CD8-positive, alpha-beta memory T cell (primary cell): ENCODE results near the gene DNAH11. TPM values are rescaled to one million over a fixed set of nuclear protein-coding genes. Genes with fewer than 3 reads are reported as not detected.

Experiments
- CTCF ChIA-PET: fragments of 350-600 bp; sonication (Branson Sonifier 250); formaldehyde crosslinking; loops from one replicate; lab custom pipeline; 2021; ENCODE audit warnings: antibody characterized with exemption; lab: Charles Lee
- POLR2A ChIA-PET: fragments of 350-600 bp; sonication (Branson Sonifier 250); formaldehyde crosslinking; loops from one replicate; lab custom pipeline; 2021; ENCODE audit warnings: antibody characterized with exemption; lab: Charles Lee
- DNase-seq, 5 donors: peaks; one replicate each; pipeline versions ENCODE4 v3.0.0 to v3.0.0-alpha.2; 2020 to 2022; ENCODE audit warnings: mixed read lengths in 1 of 5
- H3K27ac ChIP-seq: one replicate; pipeline ENCODE4 v1.7.0; 2013; ENCODE audit warnings: low read depth, mild to moderate bottlenecking, low read length, moderate library complexity
- H3K27me3 ChIP-seq: 2 replicates; pipeline ENCODE4 v1.7.0; 2013; ENCODE audit warnings: low read length, mild to moderate bottlenecking; ENCODE audit not compliant: insufficient read depth, poor library complexity, severe bottlenecking
- H3K36me3 ChIP-seq: 2 replicates; pipeline ENCODE4 v1.7.0; 2013; ENCODE audit warnings: mild to moderate bottlenecking, low read length, moderate library complexity; ENCODE audit not compliant: insufficient read depth
- H3K4me1 ChIP-seq: 2 replicates; pipeline ENCODE4 v1.7.0; 2013; ENCODE audit warnings: mild to moderate bottlenecking, low read length, moderate library complexity; ENCODE audit not compliant: insufficient read depth
- H3K4me3 ChIP-seq: 2 replicates; pipeline ENCODE4 v1.7.0; 2013; ENCODE audit warnings: mild to moderate bottlenecking, low read length
- H3K9me3 ChIP-seq: 2 replicates; pipeline ENCODE4 v1.7.0; 2013; ENCODE audit warnings: mild to moderate bottlenecking, low read length
- H3K27ac Mint-ChIP-seq, 8 donors: one replicate each; pipeline ENCODE4 v1.8.0; 2020 to 2021; ENCODE audit warnings: mixed read lengths in 8 of 8, mild to moderate bottlenecking in 6 of 8, inconsistent platforms in 3 of 8, moderate library complexity in 3 of 8
- H3K27me3 Mint-ChIP-seq, 2 donors: one replicate each; pipeline ENCODE4 v1.8.0; 2020 to 2021; ENCODE audit warnings: mixed read lengths in 2 of 2, mild to moderate bottlenecking in 1 of 2, moderate library complexity in 1 of 2
- H3K36me3 Mint-ChIP-seq, 3 donors: one replicate each; pipeline ENCODE4 v1.8.0; 2020 to 2021; ENCODE audit warnings: mixed read lengths in 3 of 3, inconsistent platforms in 1 of 3, mild to moderate bottlenecking in 1 of 3
- H3K4me1 Mint-ChIP-seq, 3 donors: one replicate each; pipeline ENCODE4 v1.8.0; 2020 to 2021; ENCODE audit warnings: mixed read lengths in 3 of 3, inconsistent platforms in 1 of 3, mild to moderate bottlenecking in 1 of 3
- H3K4me3 Mint-ChIP-seq, 7 donors: one replicate each; pipeline ENCODE4 v1.8.0; 2020 to 2021; ENCODE audit warnings: mixed read lengths in 7 of 7, mild to moderate bottlenecking in 6 of 7, moderate library complexity in 4 of 7, inconsistent platforms in 2 of 7
- H3K9me3 Mint-ChIP-seq, 5 donors: one replicate each; pipeline ENCODE4 v1.8.0; 2020 to 2022; ENCODE audit warnings: mixed read lengths in 5 of 5, mild to moderate bottlenecking in 3 of 5, moderate library complexity in 2 of 5, inconsistent platforms in 1 of 5
- polyA plus RNA-seq: library from polyadenylated mRNA; unstranded; fragments of 300-500 nt; fragmentation: Illumina TruSeq; gene quantifications from one replicate; pipeline ENCODE4 v1.2.3, GENCODE V29; 2021
- total RNA-seq, 2 experiments: library from RNA; stranded (reverse); gene quantifications; one replicate each; pipeline ENCODE4 v1.2.3, GENCODE V29; 2021

DNAH11 gene
- total and polyA plus RNA-seq, 3 experiments from 2014 or later: 0.02 TPM; not detected in 2

GRCh38 chr7:21639206-21639868, 96.5 kb downstream of the DNAH11 start:
- H3K9me3 ChIP-seq: no peaks in the 10 kb centered on the region
- no peaks in the 10 kb centered on the region for H3K4me1 ChIP-seq
- H3K27me3 ChIP-seq: no peaks in the 10 kb centered on the region
- peaks cover 4 to 28% of the 10 kb centered on the region in 2 donors for H3K27me3 Mint-ChIP-seq
- DNase-seq: no peak
- no peak overlapping the region for H3K27ac Mint-ChIP-seq
- ChIA-PET CTCF (no interaction called here), POLR2A (no interaction called here)
- no peaks in the 10 kb centered on the region for H3K36me3 Mint-ChIP-seq
- H3K9me3 Mint-ChIP-seq: no peaks in the 10 kb centered on the region
- no peak overlapping the region for H3K4me3 Mint-ChIP-seq
- no peaks in the 10 kb centered on the region for H3K36me3 ChIP-seq
- H3K27ac ChIP-seq: no peak overlapping the region
- peaks cover 0 to 3% (median 0%) of the 10 kb centered on the region in 3 donors for H3K4me1 Mint-ChIP-seq
- H3K4me3 ChIP-seq: no peak overlapping the region

GRCh38 chr7:21640105-21640504, 97.3 kb downstream of the DNAH11 start:
- Histone ChIP-seq H3K27me3 (no peaks in the 10 kb centered on the region), H3K4me3 (no peak overlapping the region), H3K9me3 (no peaks in the 10 kb centered on the region), H3K27ac (no peak overlapping the region), H3K4me1 (no peaks in the 10 kb centered on the region), H3K36me3 (no peaks in the 10 kb centered on the region)
- no peak overlapping the region for H3K27ac Mint-ChIP-seq
- peaks cover 4 to 31% of the 10 kb centered on the region in 2 donors for H3K27me3 Mint-ChIP-seq
- POLR2A ChIA-PET: no interaction called here
- DNase-seq: no peak
- no peaks in the 10 kb centered on the region for H3K36me3 Mint-ChIP-seq
- CTCF ChIA-PET: no interaction called here
- no peak overlapping the region for H3K4me3 Mint-ChIP-seq
- no peaks in the 10 kb centered on the region for H3K9me3 Mint-ChIP-seq
- peaks cover 0 to 3% (median 0%) of the 10 kb centered on the region in 3 donors for H3K4me1 Mint-ChIP-seq

DNA sequence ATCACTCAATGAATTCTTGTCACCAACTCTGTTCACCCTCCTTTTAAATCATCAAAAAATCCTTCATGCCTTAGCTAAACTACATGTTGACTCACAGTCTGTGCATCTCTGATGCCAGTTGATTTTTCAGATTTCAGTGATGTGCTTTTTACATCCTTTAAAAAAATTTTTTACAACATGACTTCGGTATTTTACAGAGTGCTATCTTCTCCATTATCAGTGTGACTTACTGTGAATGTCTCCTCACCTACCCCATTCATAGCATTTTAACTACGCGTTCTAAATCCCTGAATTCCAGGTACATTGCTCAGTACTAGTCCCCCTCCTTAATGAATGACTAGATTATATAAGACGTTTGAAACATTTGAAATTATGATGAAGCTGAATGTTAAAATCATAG, 98.7 kb downstream of the DNAH11 start:
- Mint-ChIP-seq H3K4me1 (peaks cover 0 to 3% (median 0%) of the 10 kb centered on the region in 3 donors), H3K9me3 (no peaks in the 10 kb centered on the region), H3K36me3 (no peaks in the 10 kb centered on the region), H3K4me3 (no peak overlapping the region), H3K27me3 (peaks cover 4 to 31% of the 10 kb centered on the region in 2 donors), H3K27ac (no peak overlapping the region)
- no peak for DNase-seq
- Histone ChIP-seq H3K27ac (no peak overlapping the region), H3K4me1 (no peaks in the 10 kb centered on the region), H3K27me3 (no peaks in the 10 kb centered on the region), H3K9me3 (no peaks in the 10 kb centered on the region), H3K36me3 (no peaks in the 10 kb centered on the region), H3K4me3 (no peak overlapping the region)
- ChIA-PET CTCF (no interaction called here), POLR2A (no interaction called here)

GRCh38 chr7:21642422-21642821, 99.6 kb downstream of the DNAH11 start:
- Mint-ChIP-seq H3K4me3 (no peak overlapping the region), H3K27ac (no peak overlapping the region), H3K27me3 (peaks cover 4 to 31% of the 10 kb centered on the region in 2 donors), H3K9me3 (peaks cover 0 to 5% (median 0%) of the 10 kb centered on the region in 5 donors), H3K36me3 (no peaks in the 10 kb centered on the region), H3K4me1 (no peaks in the 10 kb centered on the region)
- Histone ChIP-seq H3K27ac (no peak overlapping the region), H3K4me3 (no peak overlapping the region), H3K36me3 (no peaks in the 10 kb centered on the region), H3K27me3 (no peaks in the 10 kb centered on the region), H3K9me3 (no peaks in the 10 kb centered on the region), H3K4me1 (no peaks in the 10 kb centered on the region)
- no peak for DNase-seq
- CTCF ChIA-PET: no interaction called here
- POLR2A ChIA-PET: no interaction called here

DNA sequence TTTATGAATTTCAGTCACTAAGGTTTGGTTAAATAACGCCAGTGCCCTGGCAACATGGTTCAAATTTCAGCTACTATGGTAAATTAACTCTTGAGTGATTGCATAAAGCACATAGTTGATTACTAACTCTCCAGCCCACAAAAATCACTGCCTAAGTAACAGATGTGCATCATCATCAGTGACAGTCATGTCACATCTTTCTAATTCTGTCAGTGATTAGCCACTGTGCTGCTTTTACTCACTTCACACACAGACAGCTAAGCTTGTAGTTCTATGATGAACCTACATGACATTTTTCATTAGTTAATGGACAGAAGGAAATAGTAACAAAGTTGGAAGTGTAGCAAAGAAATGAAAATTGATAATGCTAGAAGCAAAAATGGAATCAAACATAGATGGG, 108.9 kb downstream of the DNAH11 start:
- Histone ChIP-seq H3K9me3 (no peaks in the 10 kb centered on the region), H3K36me3 (no peaks in the 10 kb centered on the region), H3K27me3 (no peaks in the 10 kb centered on the region), H3K4me3 (no peak overlapping the region), H3K4me1 (no peaks in the 10 kb centered on the region), H3K27ac (no peak overlapping the region)
- no peak overlapping the region for H3K4me3 Mint-ChIP-seq
- H3K9me3 Mint-ChIP-seq: peaks cover 0 to 4% (median 0%) of the 10 kb centered on the region in 5 donors
- peaks cover 0 to 2% of the 10 kb centered on the region in 2 donors for H3K27me3 Mint-ChIP-seq
- CTCF ChIA-PET: no interaction called here
- POLR2A ChIA-PET: no interaction called here
- DNase-seq: no peak
- H3K4me1 Mint-ChIP-seq: no peaks in the 10 kb centered on the region
- H3K27ac Mint-ChIP-seq: no peak overlapping the region
- no peaks in the 10 kb centered on the region for H3K36me3 Mint-ChIP-seq

- no peak overlapping the region for H3K4me3 Mint-ChIP-seq
- Histone ChIP-seq H3K36me3 (no peaks in the 10 kb centered on the region), H3K27me3 (no peaks in the 10 kb centered on the region), H3K27ac (no peak overlapping the region), H3K4me1 (no peaks in the 10 kb centered on the region), H3K4me3 (no peak overlapping the region), H3K9me3 (no peaks in the 10 kb centered on the region)
- H3K4me1 Mint-ChIP-seq: no peaks in the 10 kb centered on the region
- no peak overlapping the region for H3K27ac Mint-ChIP-seq
- ChIA-PET POLR2A (no interaction called here), CTCF (no interaction called here)
- H3K36me3 Mint-ChIP-seq: no peaks in the 10 kb centered on the region
- DNase-seq: no peak
- H3K27me3 Mint-ChIP-seq: peaks cover 0 to 2% of the 10 kb centered on the region in 2 donors
- no peaks in the 10 kb centered on the region for H3K9me3 Mint-ChIP-seq
Measured at GRCh38 chr7:21653623-21654022, 110.8 kb downstream of the DNAH11 start.

GRCh38 chr7:21656081-21656480, 113.2 kb downstream of the DNAH11 start:
- DNase-seq: no peak
- Mint-ChIP-seq H3K4me1 (no peaks in the 10 kb centered on the region), H3K36me3 (no peaks in the 10 kb centered on the region), H3K9me3 (peaks cover under 1 to 4% (median 3%) of the 10 kb centered on the region in 5 donors), H3K27ac (no peak overlapping the region), H3K4me3 (no peak overlapping the region), H3K27me3 (peaks cover 0 to 4% of the 10 kb centered on the region in 2 donors)
- H3K4me3 ChIP-seq: no peak overlapping the region
- no peaks in the 10 kb centered on the region for H3K4me1 ChIP-seq
- no peaks in the 10 kb centered on the region for H3K9me3 ChIP-seq
- no peak overlapping the region for H3K27ac ChIP-seq
- CTCF ChIA-PET: no interaction called here
- H3K27me3 ChIP-seq: no peaks in the 10 kb centered on the region
- POLR2A ChIA-PET: no interaction called here
- H3K36me3 ChIP-seq: no peaks in the 10 kb centered on the region

GRCh38 chr7:21656796-21657195, 114.0 kb downstream of the DNAH11 start:
- Mint-ChIP-seq H3K36me3 (no peaks in the 10 kb centered on the region), H3K27ac (no peak overlapping the region)
- CTCF ChIA-PET: no interaction called here

More at GRCh38 chr7:21656796-21657195, 114.0 kb downstream of the DNAH11 start:
- Histone ChIP-seq H3K4me3 (no peak overlapping the region), H3K4me1 (no peaks in the 10 kb centered on the region), H3K36me3 (no peaks in the 10 kb centered on the region), H3K27me3 (no peaks in the 10 kb centered on the region), H3K27ac (no peak overlapping the region), H3K9me3 (no peaks in the 10 kb centered on the region)
- peaks cover 3 to 9% (median 6%) of the 10 kb centered on the region in 5 donors for H3K9me3 Mint-ChIP-seq
- no peak overlapping the region for H3K4me3 Mint-ChIP-seq
- peaks cover 0 to 3% of the 10 kb centered on the region in 2 donors for H3K27me3 Mint-ChIP-seq
- no peak for DNase-seq
- no peaks in the 10 kb centered on the region for H3K4me1 Mint-ChIP-seq
- POLR2A ChIA-PET: no interaction called here
